Endothelial cell of umbilical vein (primary cell): ENCODE results near the gene TGFBR3.

Experiments used
- CTCF ChIP-seq, 2 donors: IDR thresholded peaks; 1 replicate in 1 of 2; 2 replicates in 1 of 2; pipeline ENCODE4 v1.5.1; 2011; ENCODE audit warnings: low read length in 2 of 2, mild to moderate bottlenecking in 2 of 2, moderate library complexity in 2 of 2, control low read depth in 1 of 2, inconsistent platforms in 1 of 2, low read depth in 1 of 2; ENCODE audit not compliant: insufficient read depth in 1 of 2; ENCODE audit errors: extremely low read depth in 1 of 2
- EZH2 ChIP-seq: IDR thresholded peaks from 2 replicates; pipeline ENCODE4 v1.6.1; 2012; ENCODE audit warnings: borderline replicate concordance, low read depth, mild to moderate bottlenecking, moderate library complexity, low read length, inconsistent platforms; ENCODE audit not compliant: severe bottlenecking
- FOS ChIP-seq: IDR thresholded peaks from 2 replicates; pipeline ENCODE4 v1.6.1; 2011; ENCODE audit warnings: mild to moderate bottlenecking, low read length, moderate library complexity, borderline replicate concordance; ENCODE audit not compliant: insufficient read depth
- GATA2 ChIP-seq: IDR thresholded peaks from 2 replicates; pipeline ENCODE4 v1.7.0; 2011; ENCODE audit warnings: low read depth, mild to moderate bottlenecking, moderate library complexity, mixed read lengths, low read length; ENCODE audit not compliant: insufficient read length, insufficient read depth
- JUN ChIP-seq: IDR thresholded peaks from 2 replicates; pipeline ENCODE4 v1.6.1; 2011; ENCODE audit warnings: borderline replicate concordance, low read depth; ENCODE audit not compliant: insufficient read length, insufficient read depth
- POLR2A ChIP-seq: IDR thresholded peaks from 2 replicates; pipeline ENCODE4 v1.6.1; 2012; ENCODE audit warnings: low read depth, mild to moderate bottlenecking, control low read depth, low read length
- POLR2AphosphoS5 ChIP-seq: IDR thresholded peaks from 2 replicates; pipeline ENCODE4 v1.6.1; 2012; ENCODE audit warnings: low read depth, mild to moderate bottlenecking, control low read depth, low read length, moderate library complexity; ENCODE audit not compliant: insufficient read depth

- TF ChIP-seq CTCF (IDR thresholded peaks at IDR 0.05; ENCODE audit: extremely low read depth in 1 of 2, insufficient read depth in 1 of 2, low read depth in 1 of 2, low read length in 2 of 2), result no peak
- no peak for TF ChIP-seq POLR2A
- TF ChIP-seq EZH2, result no peak
- TF ChIP-seq GATA2, result no peak
- no peak for TF ChIP-seq POLR2AphosphoS5
- no peak for TF ChIP-seq JUN
- no peak for TF ChIP-seq FOS
Observed at GRCh38 chr1:91766883-91767282, 119.1 kb downstream of the TGFBR3 start.
